GM18499 (cell line): ENCODE results near the gene WDR27.
"Not testable (repeated sequence)": the region's sequence is repeated elsewhere in the genome, so short reads cannot be mapped to it uniquely, and the experiment has no call there.

ENCODE experiments used
- ATAC-seq: cut with Tn5 transposase; IDR thresholded peaks from one replicate; pipeline ENCODE4 v1.9.1; 2021; ENCODE audit warnings: moderate number of reproducible peaks; ENCODE audit not compliant: insufficient read depth, unreplicated experiment

The WDR27 gene

GRCh38 chr6:169666441-169666840 is 35.4 kb downstream of the WDR27 start:
- no peak for ATAC-seq

DNA sequence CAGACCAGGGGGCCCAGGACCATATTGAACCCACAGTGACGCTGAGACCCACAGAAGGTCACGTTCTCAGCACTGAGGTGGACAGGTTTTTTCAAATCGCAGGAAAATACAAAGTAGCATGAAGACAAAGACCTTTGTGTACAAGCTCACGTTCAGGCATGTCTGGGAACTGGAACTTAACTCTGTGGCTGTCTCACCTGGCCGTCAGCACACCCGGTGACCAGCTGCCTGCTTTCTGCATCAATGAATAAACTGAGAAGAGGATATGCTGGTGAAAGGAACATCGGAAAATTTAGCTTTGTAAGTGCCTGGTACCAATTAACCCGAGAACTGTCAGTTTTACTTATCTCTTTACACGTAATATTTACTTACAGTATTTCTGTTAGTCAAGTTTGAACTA is 36.5 kb downstream of the WDR27 start:
- ATAC-seq = no peak

DNA sequence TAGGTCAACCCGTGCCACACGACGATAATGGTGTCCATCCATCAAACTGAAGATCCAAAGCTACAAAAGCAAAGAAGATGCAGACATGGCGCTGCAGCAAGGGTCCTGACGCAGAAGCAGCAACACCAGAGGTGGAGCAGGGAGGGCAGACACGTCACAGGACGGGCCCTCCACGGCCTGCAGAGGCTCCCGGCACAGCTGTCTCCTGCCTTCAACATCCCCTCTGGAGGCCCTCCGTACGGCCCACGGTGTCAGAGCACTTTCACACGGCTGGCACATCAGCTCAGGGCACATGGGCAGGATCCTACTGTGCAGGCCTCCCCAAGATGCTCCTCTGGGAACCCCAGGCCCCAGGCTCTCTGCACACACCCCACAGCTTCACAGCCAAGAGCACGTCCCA is 37.6 kb downstream of the WDR27 start:
- ATAC-seq = no peak

DNA sequence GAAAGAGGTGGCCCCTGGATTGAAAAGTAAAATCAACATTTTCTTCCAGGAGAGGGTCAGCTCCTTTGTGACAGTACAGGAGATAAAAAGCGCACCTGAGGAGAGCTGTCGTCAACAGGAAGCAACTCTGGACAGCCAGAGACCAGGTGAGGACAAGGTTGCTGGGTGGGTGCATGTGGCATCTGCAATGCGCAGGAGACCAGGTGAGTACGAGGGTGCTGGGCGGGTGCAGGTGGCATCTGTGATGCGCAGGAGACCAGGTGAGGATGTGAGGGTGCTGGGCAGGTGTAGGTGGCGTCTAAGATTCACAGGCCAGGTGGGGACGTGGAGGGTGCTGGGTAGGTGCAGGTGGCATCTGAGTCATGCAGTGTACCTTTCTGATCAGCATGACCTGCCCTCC is 38.4 kb downstream of the WDR27 start:
- ATAC-seq = no peak

DNA sequence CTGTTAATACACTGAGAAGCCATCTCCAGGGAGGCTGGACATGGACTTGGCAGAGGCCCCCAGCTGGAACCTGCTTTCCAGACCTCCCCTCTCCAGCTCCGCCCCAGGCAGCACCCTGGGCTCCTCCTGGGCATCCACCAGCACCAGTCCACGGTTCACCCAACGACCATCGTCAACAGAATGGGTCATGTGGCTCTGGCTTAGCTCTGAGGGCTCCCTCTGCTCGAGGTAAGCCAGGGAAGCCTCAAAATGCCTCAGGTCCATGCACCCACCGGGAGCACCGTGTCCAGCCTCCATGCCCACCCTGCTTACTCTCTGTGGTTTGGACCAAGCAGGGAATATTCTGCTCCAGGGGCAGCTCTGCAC is 40.5 kb downstream of the WDR27 start:
- no peak for ATAC-seq

- ATAC-seq = no peak
Observed at GRCh38 chr6:169660751-169661390, 41.0 kb downstream of the WDR27 start.

DNA sequence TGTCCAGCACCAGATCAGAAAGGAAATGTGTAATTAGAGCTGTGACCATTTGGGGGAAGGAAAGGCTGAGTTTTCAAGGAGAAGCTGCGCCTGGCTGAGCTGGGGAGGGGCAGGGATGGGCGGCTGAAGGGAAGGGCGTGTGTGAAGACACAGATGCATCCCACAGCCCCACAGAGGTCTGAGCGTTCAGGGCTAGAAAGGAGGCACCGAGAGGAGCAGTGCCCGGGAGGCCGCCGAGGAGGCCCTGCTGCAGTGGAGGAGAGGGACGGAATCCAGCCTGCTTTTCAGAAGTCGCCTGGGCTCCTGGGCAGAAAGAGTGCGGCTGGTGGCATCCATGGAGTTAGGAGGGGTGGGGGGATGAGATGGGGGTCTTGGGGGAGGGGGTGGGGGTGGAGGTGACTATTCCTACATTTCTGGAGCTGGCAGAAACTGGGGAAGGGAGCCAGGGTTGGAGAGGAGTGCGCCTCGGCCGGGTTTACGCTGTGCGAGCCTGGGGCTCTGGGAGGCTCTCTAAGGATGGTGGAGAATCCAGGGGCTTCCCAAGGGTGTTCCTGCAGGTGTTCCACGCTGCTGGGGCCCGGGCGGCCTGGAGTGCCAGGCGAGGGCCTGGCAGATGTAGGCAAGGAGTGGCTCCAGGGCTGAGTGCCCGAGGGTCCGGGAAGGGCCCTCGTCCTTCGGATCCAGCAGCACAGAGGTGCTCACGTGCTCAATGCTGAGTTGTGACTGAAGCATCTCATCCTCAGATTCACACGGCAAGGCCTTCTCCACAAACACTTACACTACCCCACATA is 41.8 kb downstream of the WDR27 start:
- ATAC-seq = no peak

- ATAC-seq = no peak
Observed at GRCh38 chr6:169657284-169657610, 44.6 kb downstream of the WDR27 start.

DNA sequence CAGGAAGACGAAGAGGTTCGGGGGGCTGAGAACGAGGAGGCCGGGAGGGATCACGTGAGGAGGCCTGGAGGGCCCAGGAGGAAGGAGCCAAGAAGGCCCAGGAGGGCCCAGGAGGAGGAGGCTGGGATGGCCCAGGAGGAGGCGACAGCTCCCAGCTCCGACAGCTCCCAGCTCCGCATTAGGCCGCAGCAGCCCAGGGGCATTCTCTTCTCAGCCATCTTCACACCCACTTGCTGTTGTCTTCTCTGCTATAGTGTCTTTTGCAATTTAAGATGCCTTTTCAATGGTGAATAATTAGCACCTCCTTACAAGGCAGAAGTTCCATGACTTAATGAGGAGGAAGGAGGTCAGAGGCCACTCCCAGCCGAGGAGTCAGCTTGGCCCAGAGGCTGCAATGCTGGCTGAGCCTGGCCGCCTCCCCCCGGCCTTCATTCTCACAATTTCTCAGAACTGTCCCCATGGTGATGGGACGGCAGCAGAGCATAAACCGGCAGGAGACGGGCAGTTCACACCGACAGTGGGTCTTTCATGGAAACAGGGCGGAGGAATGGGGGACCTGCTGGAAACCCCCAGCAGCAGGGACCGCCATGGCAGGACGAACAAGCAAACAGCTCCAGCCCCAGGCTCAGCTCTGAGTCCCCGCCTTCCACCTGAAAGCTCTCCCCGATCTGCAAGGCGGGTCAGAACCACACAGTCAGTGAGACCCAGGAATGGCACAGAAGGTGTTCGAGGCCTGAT is 45.1 kb downstream of the WDR27 start:
- no peak for ATAC-seq

GRCh38 chr6:169654598-169655391 is 47.0 kb downstream of the WDR27 start:
- peak; percentile 58 for ATAC-seq

- no peak for ATAC-seq
Observed at GRCh38 chr6:169653691-169654090, 48.1 kb downstream of the WDR27 start.

DNA sequence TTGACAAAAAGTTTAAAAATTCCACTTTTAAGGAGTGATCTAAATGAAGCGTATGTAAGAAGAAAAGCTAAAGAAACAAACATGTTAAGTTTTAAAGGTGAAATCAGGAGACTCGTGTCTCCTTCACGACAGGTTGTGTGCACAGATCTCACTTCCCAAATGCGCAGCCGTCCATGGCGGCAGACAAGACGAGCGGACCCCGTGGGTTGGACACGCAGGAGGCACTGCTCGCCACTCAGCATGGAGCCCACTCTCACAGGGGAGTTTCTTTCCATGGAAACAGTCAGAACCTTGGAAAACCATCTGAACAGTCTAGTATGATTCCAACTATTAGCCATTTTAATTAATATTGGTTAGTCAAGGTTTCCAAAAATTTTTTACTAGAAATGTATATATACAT is 48.9 kb downstream of the WDR27 start:
- no peak for ATAC-seq

GRCh38 chr6:169651498-169651897 is 50.3 kb downstream of the WDR27 start:
- ATAC-seq = no peak

GRCh38 chr6:169650959-169651292 is 50.9 kb downstream of the WDR27 start:
- ATAC-seq = no peak

DNA sequence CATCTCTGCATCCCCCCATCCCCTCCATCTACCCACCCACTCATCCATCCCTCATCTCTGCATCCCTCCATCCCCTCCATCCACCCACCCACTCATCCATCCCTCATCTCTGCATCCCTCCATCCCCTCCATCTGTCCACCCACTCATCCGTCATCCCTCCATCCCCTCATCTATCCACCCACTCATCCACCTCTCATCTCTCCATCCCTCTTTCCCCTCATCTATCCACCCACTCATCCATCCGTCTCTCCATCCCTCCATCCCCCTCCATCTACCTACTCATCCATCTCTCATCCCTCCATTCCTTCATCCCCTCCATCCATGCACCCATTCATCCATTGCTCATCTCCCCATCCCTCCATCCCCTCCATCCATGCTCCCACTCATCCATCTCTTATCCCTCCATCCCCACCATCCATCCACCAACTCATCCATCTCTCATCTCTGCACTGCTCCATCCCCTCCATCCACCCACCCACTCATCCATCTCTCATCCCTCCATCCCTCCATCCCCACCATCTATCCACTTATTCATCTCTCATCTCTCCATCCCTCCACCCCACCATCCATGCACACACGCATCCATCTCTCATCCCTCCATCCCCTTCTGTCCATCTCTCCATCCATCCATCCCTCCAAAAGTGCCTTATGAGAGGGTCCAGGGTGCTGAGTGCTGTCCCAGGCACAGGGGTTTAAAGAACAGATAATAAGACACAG is 51.4 kb downstream of the WDR27 start:
- ATAC-seq = no peak

GRCh38 chr6:169648617-169649016 is 53.2 kb downstream of the WDR27 start:
- no peak for ATAC-seq

- ATAC-seq = no peak
Observed at GRCh38 chr6:169648092-169648491, 53.7 kb downstream of the WDR27 start.

DNA sequence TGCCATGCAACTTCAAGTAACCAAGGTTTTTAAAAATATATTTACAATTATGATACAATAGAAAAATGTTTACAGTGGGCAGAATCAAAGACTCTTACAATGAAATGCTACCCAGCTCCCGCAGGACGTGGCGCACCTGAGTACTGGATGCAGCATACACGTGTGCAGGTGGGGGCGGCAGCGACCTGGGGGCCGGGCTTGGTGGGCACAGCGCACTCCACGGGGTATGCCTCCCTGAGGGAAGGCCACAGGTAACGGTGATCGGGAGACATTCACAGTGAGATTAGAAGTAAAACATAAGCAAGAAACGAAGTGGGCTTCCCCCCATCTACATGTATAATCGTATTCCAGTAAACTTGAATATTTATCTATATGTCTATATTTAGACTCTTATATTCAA is 54.2 kb downstream of the WDR27 start:
- ATAC-seq = no peak

DNA sequence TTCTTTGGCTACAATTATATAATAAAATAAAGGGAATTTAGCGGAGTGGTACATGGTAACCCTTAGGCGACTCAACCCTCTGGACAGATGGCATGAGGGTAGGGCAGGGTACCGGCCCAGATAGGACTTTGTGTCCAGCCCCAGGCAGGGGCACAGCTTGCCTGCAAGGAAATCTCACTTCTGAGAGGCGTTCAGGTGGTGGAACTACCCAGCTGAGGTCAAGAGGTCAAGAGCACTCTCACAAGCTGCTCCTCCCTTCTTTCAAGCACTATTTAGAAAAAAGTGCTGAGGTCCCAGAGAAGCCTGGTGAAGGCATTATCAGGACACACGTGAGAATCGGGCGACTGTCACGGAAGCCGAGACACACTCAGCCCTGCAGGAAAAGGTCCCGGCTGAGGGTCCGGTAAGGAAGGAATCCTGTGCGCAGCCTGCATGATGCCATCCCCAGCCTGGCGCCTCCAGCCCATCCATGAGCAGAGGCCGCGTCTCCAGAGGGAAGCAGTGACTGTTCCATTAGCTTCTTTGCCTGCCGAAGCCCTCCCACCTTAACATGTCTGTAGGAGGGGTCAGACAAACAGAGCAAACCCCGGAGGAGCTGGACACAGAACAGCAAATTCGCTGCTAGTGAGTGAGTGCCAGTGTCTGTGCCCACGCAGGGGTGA is 54.8 kb downstream of the WDR27 start:
- no peak for ATAC-seq

GRCh38 chr6:169645459-169645858 is 56.4 kb downstream of the WDR27 start:
- not testable (repeated sequence) for ATAC-seq
